Measurements from ENCODE around the gene TLE3. TPM values are rescaled to one million over a fixed set of nuclear protein-coding genes. Genes with fewer than 3 reads are reported as not detected.
A peak's percentile ranks its signal among the peaks of the same experiment; 100 is the strongest.

The TLE3 gene
- total RNA-seq, 1 donor from 2014 or later, result 17.6 TPM

- peak; percentile 98 for DNase-seq (ENCODE audit: low spot score)
Measured at GRCh38 chr15:70099167-70099966, 1.6 kb upstream of the TLE3 start.

GRCh38 chr15:70098461-70099166, 897 bp upstream of the TLE3 start:
- peak; percentile 60 for DNase-seq (ENCODE audit: low spot score)

GRCh38 chr15:70098153-70098460, 390 bp upstream of the TLE3 start:
- no peak for DNase-seq (ENCODE audit: low spot score)

GRCh38 chr15:70097063-70097320, 725 bp downstream of the TLE3 start:
- DNase-seq (ENCODE audit: low spot score), result no peak

GRCh38 chr15:70096215-70097062, 1.3 kb downstream of the TLE3 start:
- peak; percentile 68 for DNase-seq (ENCODE audit: low spot score)

GRCh38 chr15:70095408-70096214, 2.1 kb downstream of the TLE3 start:
- DNase-seq (ENCODE audit: low spot score), result peak; percentile 29

- peak; percentile 65 for DNase-seq (ENCODE audit: low spot score)
Measured at GRCh38 chr15:70094690-70095311, 2.9 kb downstream of the TLE3 start.

- peak; percentile 83 for DNase-seq (ENCODE audit: low spot score)
Measured at GRCh38 chr15:70093481-70094319, 4.0 kb downstream of the TLE3 start.

- DNase-seq (ENCODE audit: low spot score), result no peak
Measured at GRCh38 chr15:70093070-70093469, 4.6 kb downstream of the TLE3 start.

GRCh38 chr15:70092464-70093027, 5.2 kb downstream of the TLE3 start:
- peak; percentile 66 for DNase-seq (ENCODE audit: low spot score)

GRCh38 chr15:70091726-70092463, 5.8 kb downstream of the TLE3 start:
- DNase-seq (ENCODE audit: low spot score), result peak; percentile 61

GRCh38 chr15:70090436-70091296, 7.1 kb downstream of the TLE3 start:
- DNase-seq (ENCODE audit: low spot score), result no peak

GRCh38 chr15:70089692-70089971, 8.1 kb downstream of the TLE3 start:
- DNase-seq (ENCODE audit: low spot score), result no peak

- peak; percentile 50 for DNase-seq (ENCODE audit: low spot score)
Measured at GRCh38 chr15:70088887-70089691, 8.6 kb downstream of the TLE3 start.

GRCh38 chr15:70088455-70088854, 9.3 kb downstream of the TLE3 start:
- DNase-seq (ENCODE audit: low spot score), result no peak

GRCh38 chr15:70087708-70088352, 9.9 kb downstream of the TLE3 start:
- no peak for DNase-seq (ENCODE audit: low spot score)

- DNase-seq (ENCODE audit: low spot score), result no peak
Measured at GRCh38 chr15:70086636-70087035, 11.1 kb downstream of the TLE3 start.
